Tibial artery (tissue), 4 donors: ENCODE results near the gene MOXD1.

Source experiments
- DNase-seq, 2 donors: peaks; one replicate each; pipeline ENCODE4 v3.0.0-alpha.2; 2019
- H3K27ac ChIP-seq, 2 donors: fragments of 200-600 bp; sonication (generic) in 1 of 2; 1 replicate in 1 of 2; 2 replicates in 1 of 2; pipeline ENCODE4 v1.5.1; 2018 to 2019; ENCODE audit warnings: mild to moderate bottlenecking in 1 of 2
- H3K27me3 ChIP-seq, 2 donors: fragments of 200-600 bp; sonication (generic) in 1 of 2; one replicate each; pipeline versions ENCODE4 v1.5.1 to v1.6.0; 2016 to 2019
- H3K36me3 ChIP-seq, 3 donors: fragments of 200-600 bp; sonication (generic) in 2 of 3; one replicate each; pipeline ENCODE4 v1.5.1; 2016 to 2019; ENCODE audit warnings: mild to moderate bottlenecking in 2 of 3
- H3K4me1 ChIP-seq, 4 donors: fragments of 200-600 bp; sonication (generic) in 2 of 4; 1 replicate in 3 of 4; 2 replicates in 1 of 4; pipeline ENCODE4 v1.5.1; 2016 to 2019
- H3K4me3 ChIP-seq, 2 donors: fragments of 200-600 bp; sonication (generic) in 1 of 2; 1 replicate in 1 of 2; 2 replicates in 1 of 2; pipeline ENCODE4 v1.5.1; 2018 to 2019; ENCODE audit warnings: mild to moderate bottlenecking in 2 of 2
- H3K9me3 ChIP-seq, 3 donors: fragments of 200-600 bp; sonication (generic) in 1 of 3; one replicate each; pipeline ENCODE4 v1.5.1; 2016 to 2019
- CTCF ChIP-seq, 2 experiments: fragments of 200-600 bp in 1 of 2; fragments of 450-650 bp in 1 of 2; IDR thresholded peaks; one replicate each; pipeline ENCODE4 v1.5.1; 2017 to 2019; ENCODE audit warnings: antibody characterized with exemption in 2 of 2, mild to moderate bottlenecking in 1 of 2, moderate library complexity in 1 of 2
- intact Hi-C: fragments of 100-400 bp; cut with DNase I; formaldehyde crosslinking; loops from one replicate; pipeline ENCODE4 v1.15.0; 2023; ENCODE audit warnings: low total_unique reads

MOXD1 gene

GRCh38 chr6:132399376-132400074 is 1.8 kb downstream of the MOXD1 start:
- H3K27me3 ChIP-seq = peaks cover 0 to 20% of the 10 kb centered on the region in 2 donors
- H3K27ac ChIP-seq = no peak overlapping the region
- H3K4me1 ChIP-seq = peaks cover 0 to 16% (median 10%) of the 10 kb centered on the region in 4 donors
- H3K9me3 ChIP-seq = peaks cover 0 to 9% (median 7%) of the 10 kb centered on the region in 3 donors
- H3K4me3 ChIP-seq = no peak overlapping the region
- no peak for DNase-seq
- TF ChIP-seq CTCF (IDR thresholded peaks at IDR 0.05) = no peak
- H3K36me3 ChIP-seq = no peaks in the 10 kb centered on the region
- intact Hi-C loops = no loop called here

GRCh38 chr6:132395015-132395597 is 6.2 kb downstream of the MOXD1 start:
- H3K9me3 ChIP-seq = peaks cover 0 to 19% (median 11%) of the 10 kb centered on the region in 3 donors
- no peak for DNase-seq
- TF ChIP-seq CTCF (IDR thresholded peaks at IDR 0.05) = no peak
- intact Hi-C loops = no loop called here
- no peak overlapping the region for H3K27ac ChIP-seq
- H3K4me3 ChIP-seq = no peak overlapping the region
- peaks cover 0 to 4% of the 10 kb centered on the region in 2 donors for H3K27me3 ChIP-seq
- H3K36me3 ChIP-seq = no peaks in the 10 kb centered on the region
- no peaks in the 10 kb centered on the region for H3K4me1 ChIP-seq

GRCh38 chr6:132392792-132393191 is 8.5 kb downstream of the MOXD1 start:
- Histone ChIP-seq H3K27ac (no peak overlapping the region), H3K36me3 (no peaks in the 10 kb centered on the region), H3K4me1 (no peaks in the 10 kb centered on the region), H3K9me3 (peaks cover 0 to 19% (median 11%) of the 10 kb centered on the region in 3 donors), H3K4me3 (no peak overlapping the region), H3K27me3 (peaks cover 0 to 4% of the 10 kb centered on the region in 2 donors)
- TF ChIP-seq CTCF (IDR thresholded peaks at IDR 0.05) = no peak
- intact Hi-C loops = no loop called here
- DNase-seq = no peak

- DNase-seq = no peak
- intact Hi-C loops = no loop called here
- H3K9me3 ChIP-seq = peaks cover 0 to 19% (median 11%) of the 10 kb centered on the region in 3 donors
- TF ChIP-seq CTCF (IDR thresholded peaks at IDR 0.05) = no peak
- H3K4me1 ChIP-seq = no peaks in the 10 kb centered on the region
- no peak overlapping the region for H3K27ac ChIP-seq
- H3K4me3 ChIP-seq = no peak overlapping the region
- peaks cover 0 to 4% of the 10 kb centered on the region in 2 donors for H3K27me3 ChIP-seq
- H3K36me3 ChIP-seq = no peaks in the 10 kb centered on the region
These were observed 9.0 kb downstream of the MOXD1 start for GRCh38 chr6:132392270-132392646.

GRCh38 chr6:132391391-132392269 is 9.6 kb downstream of the MOXD1 start:
- DNase-seq = no peak

More at GRCh38 chr6:132391391-132392269, 9.6 kb downstream of the MOXD1 start:
- H3K27ac ChIP-seq = no peak overlapping the region
- no peak overlapping the region for H3K4me3 ChIP-seq
- no peaks in the 10 kb centered on the region for H3K36me3 ChIP-seq
- peaks cover 0 to 4% of the 10 kb centered on the region in 2 donors for H3K27me3 ChIP-seq
- TF ChIP-seq CTCF (IDR thresholded peaks at IDR 0.05) = no peak
- no peaks in the 10 kb centered on the region for H3K4me1 ChIP-seq
- H3K9me3 ChIP-seq = peaks cover 0 to 19% (median 11%) of the 10 kb centered on the region in 3 donors
- intact Hi-C loops = no loop called here
